ENCODE measurements around the gene SLFN11. TPM values are rescaled to one million over a fixed set of nuclear protein-coding genes. Genes with fewer than 3 reads are reported as not detected.

Gene SLFN11
- total and polyA plus RNA-seq, 2 of the 8 experiments (the other 6 are each of a cell fraction or from before 2014, with no cell fraction given): 0.11 to 0.28 TPM

DNA sequence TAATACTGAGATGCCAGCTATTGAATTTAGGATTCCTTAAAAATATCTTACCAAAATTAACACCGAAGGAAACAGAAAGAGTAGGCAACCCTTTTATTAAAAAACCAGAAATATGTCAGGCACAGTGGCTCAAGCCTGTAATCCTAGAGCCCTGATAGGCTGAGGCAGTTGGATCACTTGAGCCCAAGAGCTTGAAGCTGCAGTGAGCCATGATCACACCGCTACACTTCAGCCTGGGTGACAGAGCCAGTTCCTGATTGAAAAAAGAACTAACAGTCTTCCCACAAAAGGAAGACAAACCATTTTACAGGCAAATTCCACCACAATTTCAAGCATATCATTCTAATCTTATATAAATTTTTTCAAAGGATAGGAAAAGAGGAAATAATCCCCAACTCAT lies 43.2 kb upstream of the SLFN11 start:
- H3K56ac ChIP-seq (replicated peaks; ENCODE audit: insufficient read length, low read depth, low read length): no peak overlapping the region
- no peak overlapping the region for H2BK5ac ChIP-seq (ENCODE audit: low read depth, low read length)
- WGBS, 2 experiments (ENCODE audit: extremely low coverage in 1 of 2, insufficient coverage in 1 of 2, insufficient read length in 1 of 2, insufficient replicate concordance in 2 of 2, low coverage in 1 of 2, low lambda C conversion rate in 2 of 2, missing lambda C conversion rate in 1 of 2): 91% methylated on average over 2 of the region's 2 CpGs; no CpG with 5 or more reads in 1 of the 2 experiments
- H3K79me2 ChIP-seq (ENCODE audit: control insufficient read depth in 1 of 2, insufficient read depth in 2 of 2, low read length in 2 of 2): no peaks in the 10 kb centered on the region
- CTCF ChIA-PET (ENCODE audit: partially characterized antibody): interaction anchor here (0.6 kb wide), 1 partner anchor 1749 kb away, joined by 5 read pairs; no protein-coding TSS in a partner anchor
- no peak overlapping the region for H3K4me3 ChIP-seq (ENCODE audit: extremely low read depth in 1 of 4, insufficient read depth in 2 of 4, low read depth in 3 of 4, low read length in 4 of 4)
- H3K18ac ChIP-seq (ENCODE audit: extremely low read depth, low read length): no peak overlapping the region
- no peak overlapping the region for H3K4me2 ChIP-seq (ENCODE audit: insufficient read depth in 1 of 2, low read depth in 2 of 2, low read length in 2 of 2)
- no peak overlapping the region for H3K23ac ChIP-seq (ENCODE audit: insufficient read length)
- H3K27ac ChIP-seq (ENCODE audit: low read depth, low read length): no peak overlapping the region
- H3K9ac ChIP-seq (replicated peaks in 1 of 4; ENCODE audit: extremely low read depth in 1 of 4, low read depth in 3 of 4, low read length in 3 of 4): no peak overlapping the region
- no peak overlapping the region for H3K4ac ChIP-seq (replicated peaks; ENCODE audit: insufficient read length, low read depth, low read length)
- POLR2A ChIA-PET (ENCODE audit: partially characterized antibody): no interaction called here
- H3K23me2 ChIP-seq (ENCODE audit: low read depth, low read length): no peaks in the 10 kb centered on the region
- no peak overlapping the region for H2BK15ac ChIP-seq (ENCODE audit: low read length)
- H2AK5ac ChIP-seq (ENCODE audit: low read depth, low read length): no peak overlapping the region
- no peak overlapping the region for H4K8ac ChIP-seq (ENCODE audit: extremely low read depth, insufficient read depth, low read length)
- H2BK120ac ChIP-seq (replicated peaks; ENCODE audit: low read depth, low read length): no peak overlapping the region
- no peak overlapping the region for H3K14ac ChIP-seq (ENCODE audit: insufficient read length)
- no peak overlapping the region for H4K91ac ChIP-seq (replicated peaks; ENCODE audit: insufficient read length, low read length)
- no peaks in the 10 kb centered on the region for H3K9me3 ChIP-seq (ENCODE audit: insufficient read depth in 2 of 2, low read depth in 1 of 2, low read length in 1 of 2)
- no peak overlapping the region for H4K5ac ChIP-seq (ENCODE audit: insufficient read length, low read depth, low read length)
- no peak overlapping the region for H2BK20ac ChIP-seq (ENCODE audit: low read length)
- H3K79me1 ChIP-seq (ENCODE audit: low read depth, low read length): no peaks in the 10 kb centered on the region
- DNase-seq (ENCODE audit: low read depth in 1 of 2, low spot score in 2 of 2) (no peak), FAIRE-seq (no peak)
- no peak overlapping the region for H2BK12ac ChIP-seq (ENCODE audit: low read depth, low read length)
- no peaks in the 10 kb centered on the region for H4K20me1 ChIP-seq (replicated peaks in 1 of 2; ENCODE audit: control insufficient read depth in 1 of 2, insufficient read depth in 2 of 2, low read length in 2 of 2)
- no peak for TF ChIP-seq HDAC2 (IDR thresholded peaks at IDR 0.05; ENCODE audit: borderline replicate concordance in 1 of 2, low read depth in 2 of 2, low read length in 2 of 2)
- TF ChIP-seq, protein P1, sequence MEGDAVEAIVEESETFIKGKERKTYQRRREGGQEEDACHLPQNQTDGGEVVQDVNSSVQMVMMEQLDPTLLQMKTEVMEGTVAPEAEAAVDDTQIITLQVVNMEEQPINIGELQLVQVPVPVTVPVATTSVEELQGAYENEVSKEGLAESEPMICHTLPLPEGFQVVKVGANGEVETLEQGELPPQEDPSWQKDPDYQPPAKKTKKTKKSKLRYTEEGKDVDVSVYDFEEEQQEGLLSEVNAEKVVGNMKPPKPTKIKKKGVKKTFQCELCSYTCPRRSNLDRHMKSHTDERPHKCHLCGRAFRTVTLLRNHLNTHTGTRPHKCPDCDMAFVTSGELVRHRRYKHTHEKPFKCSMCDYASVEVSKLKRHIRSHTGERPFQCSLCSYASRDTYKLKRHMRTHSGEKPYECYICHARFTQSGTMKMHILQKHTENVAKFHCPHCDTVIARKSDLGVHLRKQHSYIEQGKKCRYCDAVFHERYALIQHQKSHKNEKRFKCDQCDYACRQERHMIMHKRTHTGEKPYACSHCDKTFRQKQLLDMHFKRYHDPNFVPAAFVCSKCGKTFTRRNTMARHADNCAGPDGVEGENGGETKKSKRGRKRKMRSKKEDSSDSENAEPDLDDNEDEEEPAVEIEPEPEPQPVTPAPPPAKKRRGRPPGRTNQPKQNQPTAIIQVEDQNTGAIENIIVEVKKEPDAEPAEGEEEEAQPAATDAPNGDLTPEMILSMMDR (IDR thresholded peaks at IDR 0.05; ENCODE audit: control extremely low read depth in 1 of 3, insufficient read depth in 1 of 3, low read depth in 1 of 3, low read length in 3 of 3): no peak
- no peak for TF ChIP-seq RNF2 (IDR thresholded peaks at IDR 0.05; ENCODE audit: borderline replicate concordance, low read depth, low read length, missing control alignments, poor library complexity, severe bottlenecking)
- TF ChIP-seq RAD21 (IDR thresholded peaks at IDR 0.05 in 1 of 2, conservative IDR thresholded peaks at IDR 0.05 in 1 of 2; ENCODE audit: low read depth in 2 of 2, low read length in 2 of 2): no peak
- no peaks in the 10 kb centered on the region; a peak in 1 of 8 replicates for H3K36me3 ChIP-seq (ENCODE audit: control insufficient read depth in 2 of 4, insufficient read depth in 4 of 4, low read length in 3 of 4)
- H3K4me1 ChIP-seq (replicated peaks in 1 of 4; ENCODE audit: control insufficient read depth in 3 of 4, insufficient read depth in 4 of 4, low read length in 3 of 4): no peaks in the 10 kb centered on the region
- H3K27me3 ChIP-seq (replicated peaks in 1 of 4; ENCODE audit: control insufficient read depth in 3 of 4, extremely low read depth in 1 of 4, insufficient read depth in 3 of 4, low read length in 3 of 4): no peaks in the 10 kb centered on the region
- H2AFZ ChIP-seq (ENCODE audit: low read length): no peak overlapping the region

All from H1 (cell line).